Sigmoid colon (tissue), 7 donors: ENCODE measurements around the gene TP53I3. TPM values are rescaled to one million over a fixed set of nuclear protein-coding genes. Genes with fewer than 3 reads are reported as not detected.

Experiments used
- DNase-seq: peaks from one replicate; pipeline ENCODE4 v3.0.0-alpha.2; 2019
- H3K27ac ChIP-seq, 4 donors: fragments of 200-600 bp; sonication (generic); one replicate each; pipeline ENCODE4 v1.5.1; 2016 to 2019; ENCODE audit warnings: mild to moderate bottlenecking in 1 of 4
- H3K27me3 ChIP-seq, 3 donors: fragments of 200-600 bp; sonication (generic); one replicate each; pipeline ENCODE4 v1.5.1; 2019; ENCODE audit warnings: mild to moderate bottlenecking in 1 of 3
- H3K36me3 ChIP-seq, 4 donors: fragments of 200-600 bp; sonication (generic); one replicate each; pipeline ENCODE4 v1.5.1; 2016 to 2019
- H3K4me1 ChIP-seq, 4 donors: fragments of 200-600 bp; sonication (generic); one replicate each; pipeline ENCODE4 v1.5.1; 2017 to 2019
- H3K4me3 ChIP-seq, 4 donors: fragments of 200-600 bp; sonication (generic); one replicate each; pipeline ENCODE4 v1.5.1; 2017 to 2019; ENCODE audit warnings: mild to moderate bottlenecking in 2 of 4, moderate library complexity in 1 of 4
- H3K9me3 ChIP-seq, 4 donors: fragments of 200-600 bp in 3 of 4; sonication (generic) in 3 of 4; one replicate each; pipeline versions ENCODE4 v1.5.1 to v1.6.1; 2013 to 2019
- EP300 ChIP-seq, 4 donors: sonication (generic); formaldehyde crosslinking; IDR thresholded peaks; one replicate each; pipeline ENCODE4 v1.6.1; 2017; ENCODE audit warnings: antibody characterized with exemption in 4 of 4
- POLR2A ChIP-seq, 2 donors: fragments of 450-650 bp; IDR thresholded peaks; one replicate each; pipeline ENCODE4 v1.6.1; 2016; ENCODE audit warnings: antibody characterized with exemption in 2 of 2, mild to moderate bottlenecking in 2 of 2, moderate library complexity in 2 of 2
- POLR2AphosphoS5 ChIP-seq, 4 donors: sonication (generic); formaldehyde crosslinking; IDR thresholded peaks; one replicate each; pipeline ENCODE4 v1.6.1; 2017; ENCODE audit warnings: antibody characterized with exemption in 4 of 4
- WGBS, 2 donors: extraction: QIAGEN DNeasy Blood & Tissue Kit; methylation state at CpG; one replicate each; pipeline ENCODE4 v1.1.7; 2013; 5-methylcytosine and 5-hydroxymethylcytosine counted together
- intact Hi-C: fragments of 100-400 bp; cut with DNase I; formaldehyde crosslinking; loops from one replicate; pipeline ENCODE4 v1.15.1; 2023
- polyA plus RNA-seq, 3 donors: library from polyadenylated mRNA; stranded (reverse); fragments of 200-250 nt; gene quantifications; one replicate each; pipeline ENCODE4 v1.2.3, GENCODE V29; 2013
- total RNA-seq, 4 donors: library from RNA; depleted of rRNA; stranded (reverse); fragments of >200 nt; gene quantifications; one replicate each; pipeline ENCODE4 v1.1.0, GENCODE V29; 2016
- TF ChIP-seq, protein P1 (sequence below), 4 experiments: fragments of 450-650 bp in 3 of 4; fragments of 200-600 bp in 1 of 4; IDR thresholded peaks; one replicate each; pipeline ENCODE4 v1.5.1; 2016 to 2019; ENCODE audit warnings: antibody characterized with exemption in 4 of 4, mild to moderate bottlenecking in 3 of 4, moderate library complexity in 2 of 4
- donor health status: healthy with polysubstance abuse.
- donor health status: Bipolar disorder and iron deficiency.
- donor health status: healthy.

The TP53I3 gene
- total and polyA plus RNA-seq, 7 donors = 3.6 to 144 (median 27.7) TPM

GRCh38 chr2:24080701-24081100 is 3.9 kb downstream of the TP53I3 start:
- DNase-seq = no peak
- H3K36me3 ChIP-seq = peaks cover 0 to 34% (median 4%) of the 10 kb centered on the region in 4 donors
- intact Hi-C loops = loop anchor here (5.0 kb wide), 2 partner anchors 258 to 302 kb away; no protein-coding TSS in a partner anchor
- H3K27me3 ChIP-seq = no peaks in the 10 kb centered on the region
- peaks cover 0 to 31% (median 22%) of the 10 kb centered on the region in 4 donors for H3K4me1 ChIP-seq
- H3K4me3 ChIP-seq = no peak overlapping the region
- no peaks in the 10 kb centered on the region for H3K9me3 ChIP-seq
- 79 to 88% methylated on average over 2 of the region's 2 CpGs for WGBS, 2 donors
- TF ChIP-seq, protein P1, sequence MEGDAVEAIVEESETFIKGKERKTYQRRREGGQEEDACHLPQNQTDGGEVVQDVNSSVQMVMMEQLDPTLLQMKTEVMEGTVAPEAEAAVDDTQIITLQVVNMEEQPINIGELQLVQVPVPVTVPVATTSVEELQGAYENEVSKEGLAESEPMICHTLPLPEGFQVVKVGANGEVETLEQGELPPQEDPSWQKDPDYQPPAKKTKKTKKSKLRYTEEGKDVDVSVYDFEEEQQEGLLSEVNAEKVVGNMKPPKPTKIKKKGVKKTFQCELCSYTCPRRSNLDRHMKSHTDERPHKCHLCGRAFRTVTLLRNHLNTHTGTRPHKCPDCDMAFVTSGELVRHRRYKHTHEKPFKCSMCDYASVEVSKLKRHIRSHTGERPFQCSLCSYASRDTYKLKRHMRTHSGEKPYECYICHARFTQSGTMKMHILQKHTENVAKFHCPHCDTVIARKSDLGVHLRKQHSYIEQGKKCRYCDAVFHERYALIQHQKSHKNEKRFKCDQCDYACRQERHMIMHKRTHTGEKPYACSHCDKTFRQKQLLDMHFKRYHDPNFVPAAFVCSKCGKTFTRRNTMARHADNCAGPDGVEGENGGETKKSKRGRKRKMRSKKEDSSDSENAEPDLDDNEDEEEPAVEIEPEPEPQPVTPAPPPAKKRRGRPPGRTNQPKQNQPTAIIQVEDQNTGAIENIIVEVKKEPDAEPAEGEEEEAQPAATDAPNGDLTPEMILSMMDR (IDR thresholded peaks at IDR 0.05) = no peak
- TF ChIP-seq EP300 (IDR thresholded peaks at IDR 0.05) = no peak
- TF ChIP-seq POLR2A (IDR thresholded peaks at IDR 0.05) = no peak
- no peak for TF ChIP-seq POLR2AphosphoS5 (IDR thresholded peaks at IDR 0.05)
- no peak overlapping the region for H3K27ac ChIP-seq

GRCh38 chr2:24077879-24078278 is 6.8 kb downstream of the TP53I3 start:
- peaks cover 0 to 23% (median 20%) of the 10 kb centered on the region in 4 donors for H3K4me1 ChIP-seq
- 23 to 54% methylated on average over 2 of the region's 2 CpGs for WGBS, 2 donors
- peak overlapping the region in 3 of 4 donors; percentile 52 to 88 (median 69) for H3K4me3 ChIP-seq
- TF ChIP-seq EP300 (IDR thresholded peaks at IDR 0.05) (no peak), POLR2A (IDR thresholded peaks at IDR 0.05) (no peak), POLR2AphosphoS5 (IDR thresholded peaks at IDR 0.05) (no peak)
- TF ChIP-seq, protein P1 (IDR thresholded peaks at IDR 0.05) = no peak
- DNase-seq = no peak
- intact Hi-C loops = loop anchor here (2.0 to 5.0 kb wide), 5 partner anchors 31 to 414 kb away; partner anchors contain the start of genes ATAD2B, FAM228B, NCOA1 and PFN4
- H3K27me3 ChIP-seq = no peaks in the 10 kb centered on the region
- H3K36me3 ChIP-seq = peaks cover 0 to 48% (median 8%) of the 10 kb centered on the region in 4 donors
- H3K9me3 ChIP-seq = no peaks in the 10 kb centered on the region
- peak overlapping the region; percentile 91 to 96 (median 92) for H3K27ac ChIP-seq

DNA sequence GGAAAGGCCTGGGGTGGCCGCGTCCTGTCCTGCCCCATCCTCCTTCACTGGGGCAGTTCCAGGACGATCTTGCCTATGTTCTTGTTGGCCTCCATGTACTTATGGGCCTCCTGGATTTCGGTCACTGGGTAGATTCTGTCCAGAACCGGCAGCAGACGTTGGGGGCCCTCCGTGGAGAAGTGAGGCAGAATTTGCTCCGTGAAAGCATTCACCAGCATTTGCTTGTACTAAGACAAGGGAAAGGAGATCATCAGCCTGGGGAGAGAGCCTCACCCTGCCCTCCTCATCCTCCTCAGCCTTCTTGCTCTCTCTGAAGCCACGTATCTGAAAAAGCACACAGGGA is 7.1 kb downstream of the TP53I3 start:
- peak overlapping the region; percentile 91 to 96 (median 92) for H3K27ac ChIP-seq
- H3K27me3 ChIP-seq = no peaks in the 10 kb centered on the region
- H3K4me1 ChIP-seq = peaks cover 0 to 22% (median 20%) of the 10 kb centered on the region in 4 donors
- no peaks in the 10 kb centered on the region for H3K9me3 ChIP-seq
- intact Hi-C loops = loop anchor here (2.0 to 5.0 kb wide), 5 partner anchors 31 to 415 kb away; partner anchors contain the start of genes ATAD2B, FAM228B, NCOA1 and PFN4
- WGBS, 2 donors = 5 to 13% methylated on average over 9 of the region's 9 CpGs
- no peak for DNase-seq
- H3K4me3 ChIP-seq = peak overlapping the region; percentile 52 to 88 (median 66)
- peaks cover 0 to 48% (median 8%) of the 10 kb centered on the region in 4 donors for H3K36me3 ChIP-seq
- TF ChIP-seq POLR2A (IDR thresholded peaks at IDR 0.05) = no peak
- TF ChIP-seq, protein P1 (IDR thresholded peaks at IDR 0.05) = no peak
- TF ChIP-seq POLR2AphosphoS5 (IDR thresholded peaks at IDR 0.05) = no peak
- no peak for TF ChIP-seq EP300 (IDR thresholded peaks at IDR 0.05)

DNA sequence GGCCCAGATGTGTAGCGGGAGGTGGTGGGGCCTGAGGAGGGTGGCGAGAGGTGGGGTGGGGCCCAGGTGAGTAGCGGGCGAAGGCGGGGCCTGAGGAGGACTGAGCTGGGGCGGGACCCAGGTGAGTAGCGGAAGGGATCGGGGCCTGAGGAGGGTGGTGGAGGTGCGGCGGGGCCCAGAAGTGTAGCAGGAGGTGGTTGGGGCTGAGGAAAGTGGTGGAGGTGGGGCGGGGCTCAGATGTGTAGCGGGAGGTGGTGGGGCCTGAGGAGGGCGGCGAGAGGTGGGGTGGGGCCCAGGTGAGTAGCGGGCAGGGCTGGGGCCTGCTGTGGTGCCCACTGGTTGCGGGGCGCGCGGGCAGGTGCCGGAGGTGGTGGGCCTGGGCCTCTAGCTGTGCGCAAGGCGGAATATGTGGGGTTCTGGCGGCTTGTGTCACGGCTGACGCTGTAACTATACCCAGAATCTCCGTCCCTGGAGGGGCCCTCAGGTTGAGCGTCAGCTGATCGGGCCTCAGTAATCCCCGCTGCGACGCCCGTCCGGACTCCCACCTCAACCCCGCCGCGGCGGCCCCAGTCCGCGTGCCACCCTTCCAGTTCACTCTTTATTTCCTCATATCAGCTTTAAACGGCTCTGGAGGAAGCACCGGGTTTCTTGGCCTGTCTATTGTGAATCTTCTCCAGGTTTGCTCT is 7.6 kb downstream of the TP53I3 start:
- Histone ChIP-seq H3K4me3 (peak overlapping the region; percentile 52 to 88 (median 66)), H3K27ac (peak overlapping the region; percentile 91 to 96 (median 92)), H3K36me3 (peaks cover 0 to 48% (median 6%) of the 10 kb centered on the region in 4 donors), H3K9me3 (no peaks in the 10 kb centered on the region), H3K4me1 (peaks cover 0 to 22% (median 20%) of the 10 kb centered on the region in 4 donors), H3K27me3 (no peaks in the 10 kb centered on the region)
- TF ChIP-seq EP300 (IDR thresholded peaks at IDR 0.05) (no peak), POLR2AphosphoS5 (IDR thresholded peaks at IDR 0.05) (peak in 1 of 4 donors; percentile 10), POLR2A (IDR thresholded peaks at IDR 0.05) (peak in 1 of 2 donors; percentile 41)
- TF ChIP-seq, protein P1 (IDR thresholded peaks at IDR 0.05) = no peak
- WGBS, 2 donors = 0 to 1% methylated on average over 41 of the region's 41 CpGs
- intact Hi-C loops = loop anchor here (2.0 to 5.0 kb wide), 5 partner anchors 30 to 415 kb away; partner anchors contain the start of genes ATAD2B, FAM228B, NCOA1 and PFN4
- no peak for DNase-seq
